Stomach (tissue), 4 donors: Measurements from ENCODE around the gene COX4I2.

ENCODE experiments used
- CTCF ChIP-seq, 7 experiments: fragments of 450-650 bp in 4 of 7; fragments of 200-600 bp in 3 of 7; sonication (generic) in 3 of 7; IDR thresholded peaks; one replicate each; pipeline ENCODE4 v1.5.1; 2016 to 2019; ENCODE audit warnings: antibody characterized with exemption in 7 of 7, control low read depth in 2 of 7, mild to moderate bottlenecking in 1 of 7
- POLR2A ChIP-seq, 4 donors: fragments of 450-650 bp; IDR thresholded peaks; one replicate each; pipeline ENCODE4 v1.6.1; 2016; ENCODE audit warnings: antibody characterized with exemption in 4 of 4, control low read depth in 2 of 4, mild to moderate bottlenecking in 1 of 4, moderate library complexity in 1 of 4

GRCh38 chr20:31679357-31680285, 41.9 kb downstream of the COX4I2 start:
- TF ChIP-seq POLR2A (IDR thresholded peaks at IDR 0.05) (no peak), CTCF (IDR thresholded peaks at IDR 0.05) (no peak)
